ENCODE measurements around the gene DEAF1.

DNA sequence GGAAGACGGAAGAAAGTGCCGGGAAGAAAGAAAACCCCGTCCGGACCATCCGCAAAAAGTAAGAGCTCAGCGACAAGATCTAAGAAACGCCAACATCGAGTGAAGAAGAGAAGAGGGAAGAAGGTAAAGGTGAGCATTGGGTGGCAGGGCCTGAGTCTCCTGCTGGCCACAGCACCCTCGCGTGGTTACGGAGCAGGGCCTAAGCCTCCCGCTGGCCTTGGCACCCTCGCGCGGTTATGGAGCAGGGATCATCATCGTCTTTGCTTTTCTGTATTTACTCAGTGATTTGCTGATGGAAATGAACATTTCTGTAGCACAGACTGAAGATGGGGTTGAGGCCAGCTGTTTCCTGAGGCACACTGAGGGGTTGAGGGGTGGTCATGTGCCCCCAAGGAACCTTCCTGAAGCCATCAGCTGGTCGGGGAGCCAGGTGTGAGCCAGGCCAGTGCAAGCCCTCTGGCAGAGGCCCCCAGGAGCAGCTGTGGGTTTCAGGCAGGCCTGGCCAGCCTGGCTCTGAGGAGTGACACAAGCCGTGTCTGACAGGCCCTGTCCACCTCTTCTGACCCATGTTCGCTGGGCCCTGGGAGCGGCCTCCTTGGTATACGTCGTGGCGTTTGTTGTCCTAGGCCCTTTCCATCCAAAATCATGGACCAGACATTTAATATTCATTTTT is 93.3 kb downstream of the DEAF1 start:
- TF ChIP-seq, protein P1, sequence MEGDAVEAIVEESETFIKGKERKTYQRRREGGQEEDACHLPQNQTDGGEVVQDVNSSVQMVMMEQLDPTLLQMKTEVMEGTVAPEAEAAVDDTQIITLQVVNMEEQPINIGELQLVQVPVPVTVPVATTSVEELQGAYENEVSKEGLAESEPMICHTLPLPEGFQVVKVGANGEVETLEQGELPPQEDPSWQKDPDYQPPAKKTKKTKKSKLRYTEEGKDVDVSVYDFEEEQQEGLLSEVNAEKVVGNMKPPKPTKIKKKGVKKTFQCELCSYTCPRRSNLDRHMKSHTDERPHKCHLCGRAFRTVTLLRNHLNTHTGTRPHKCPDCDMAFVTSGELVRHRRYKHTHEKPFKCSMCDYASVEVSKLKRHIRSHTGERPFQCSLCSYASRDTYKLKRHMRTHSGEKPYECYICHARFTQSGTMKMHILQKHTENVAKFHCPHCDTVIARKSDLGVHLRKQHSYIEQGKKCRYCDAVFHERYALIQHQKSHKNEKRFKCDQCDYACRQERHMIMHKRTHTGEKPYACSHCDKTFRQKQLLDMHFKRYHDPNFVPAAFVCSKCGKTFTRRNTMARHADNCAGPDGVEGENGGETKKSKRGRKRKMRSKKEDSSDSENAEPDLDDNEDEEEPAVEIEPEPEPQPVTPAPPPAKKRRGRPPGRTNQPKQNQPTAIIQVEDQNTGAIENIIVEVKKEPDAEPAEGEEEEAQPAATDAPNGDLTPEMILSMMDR (IDR thresholded peaks at IDR 0.05) = no peak
- TF ChIP-seq POLR2AphosphoS5 (IDR thresholded peaks at IDR 0.05) = no peak
- no peak for TF ChIP-seq EP300 (IDR thresholded peaks at IDR 0.05)

All from suprapubic skin (tissue), 4 donors.